GM10266 (cell line): ENCODE measurements around the gene MXD3.

Experiments
- DNase-seq: peaks from one replicate; pipeline ENCODE4 v3.0.0; 2012; ENCODE audit errors: extremely low spot score
- CTCF ChIP-seq: IDR thresholded peaks from 2 replicates; pipeline ENCODE4 v1.5.1; 2012; ENCODE audit warnings: mild to moderate bottlenecking, low read depth; ENCODE audit not compliant: control insufficient read depth, insufficient read depth; ENCODE audit errors: missing control alignments

The MXD3 gene

GRCh38 chr5:177356746-177357145 lies 45.0 kb upstream of the MXD3 start:
- no peak for TF ChIP-seq CTCF
- DNase-seq = no peak

- TF ChIP-seq CTCF = no peak
Measured at GRCh38 chr5:177355868-177356168, 44.1 kb upstream of the MXD3 start.

DNA sequence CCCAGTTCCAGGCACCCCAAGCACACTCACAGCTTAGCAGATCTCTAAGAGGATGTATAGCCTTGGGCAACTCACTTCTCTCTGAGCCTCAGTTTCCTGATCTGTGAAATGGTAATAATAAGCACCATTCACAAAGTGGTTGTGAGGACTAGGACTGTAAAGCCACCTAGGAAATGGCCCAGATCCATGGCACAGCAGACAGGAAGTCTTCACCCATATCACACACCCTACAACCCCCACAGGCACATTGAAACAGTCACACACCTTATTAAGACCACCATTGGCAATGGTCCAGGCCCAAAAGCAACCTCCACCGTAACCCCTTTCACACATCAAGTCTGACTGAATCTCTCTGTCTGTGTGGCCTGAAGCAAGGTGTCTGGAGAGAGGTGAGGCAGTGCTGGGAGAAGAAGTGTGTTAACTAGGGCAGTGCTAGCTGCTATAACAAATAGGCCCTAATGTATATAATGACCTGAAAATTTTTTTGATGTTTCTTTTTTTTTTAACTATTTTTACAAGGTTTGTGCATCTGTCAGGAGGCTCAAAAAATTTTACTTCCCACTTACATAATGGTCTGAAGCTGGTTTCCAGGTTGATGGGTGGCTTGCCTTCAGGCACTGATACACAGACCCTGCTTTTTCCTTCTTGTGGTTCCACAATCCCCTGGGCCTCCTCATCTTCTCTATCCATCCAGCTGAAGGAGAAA lies 43.6 kb upstream of the MXD3 start:
- no peak for DNase-seq
- no peak for TF ChIP-seq CTCF

More at GRCh38 chr5:177355868-177356168, 44.1 kb upstream of the MXD3 start:
- no peak for DNase-seq

DNA sequence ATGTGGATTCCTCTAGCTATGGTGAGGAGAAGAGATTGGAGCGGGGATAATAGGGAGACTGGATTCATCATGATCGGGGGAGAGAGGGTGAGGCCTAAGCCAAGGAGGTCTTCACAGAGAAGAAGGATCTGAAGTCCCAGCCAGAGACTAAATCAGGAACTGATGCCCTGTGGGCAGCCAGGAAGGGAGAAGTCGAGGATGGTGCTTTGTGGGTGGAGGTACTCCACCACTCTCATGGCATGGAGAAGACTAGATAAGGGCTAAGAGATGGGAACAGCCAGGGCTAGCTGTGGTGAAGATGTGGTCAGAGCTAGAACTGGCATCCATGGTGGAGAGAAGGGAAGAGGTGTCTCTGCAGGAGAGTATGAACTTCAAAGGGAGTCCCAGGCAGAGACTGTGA lies 43.0 kb upstream of the MXD3 start:
- TF ChIP-seq CTCF = no peak
- no peak for DNase-seq

DNA sequence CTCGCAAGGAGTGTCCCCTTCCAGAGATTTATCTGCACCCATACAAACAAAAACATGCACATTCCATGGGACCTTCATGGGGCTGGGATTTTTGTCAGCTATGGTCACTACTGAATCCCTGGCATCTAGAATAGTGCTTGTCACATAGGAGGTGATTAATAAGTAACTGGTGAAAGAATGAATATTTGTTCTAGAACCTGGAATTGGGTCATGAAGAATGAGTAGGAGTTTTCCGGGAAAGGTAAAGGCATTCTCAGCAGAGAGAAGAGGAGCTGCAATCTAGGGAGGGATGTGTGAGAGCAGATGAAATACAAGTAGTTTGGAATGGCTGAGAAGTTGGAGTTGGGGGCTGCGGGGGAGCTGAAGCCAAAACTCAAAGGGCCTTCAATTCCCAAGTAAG lies 42.6 kb upstream of the MXD3 start:
- DNase-seq = no peak
- no peak for TF ChIP-seq CTCF

DNA sequence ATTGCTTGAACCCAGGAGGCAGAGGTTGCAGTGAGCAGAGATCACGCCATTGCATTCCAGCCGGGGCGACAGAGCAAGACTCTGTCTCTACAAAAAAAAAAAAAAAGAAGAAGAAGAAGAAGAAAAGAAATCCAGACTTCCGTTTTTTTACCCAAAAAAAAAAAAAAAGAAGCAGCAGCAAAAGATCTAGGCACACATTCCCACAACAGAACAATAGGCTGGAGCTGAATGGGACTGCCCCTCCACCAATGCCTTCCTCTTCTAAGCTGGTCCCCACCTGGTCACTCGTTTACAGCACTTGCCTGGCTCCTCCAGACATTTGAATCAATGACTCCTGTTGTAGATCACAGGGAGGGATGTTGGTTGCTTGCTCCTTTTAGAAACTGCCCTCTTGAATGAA lies 41.4 kb upstream of the MXD3 start:
- DNase-seq = no peak
- TF ChIP-seq CTCF = no peak

GRCh38 chr5:177351392-177352329 lies 40.0 kb upstream of the MXD3 start, which contains the start of gene LMAN2:
Gene LMAN2 (minus strand): TSS chr5:177351668. CDS start chr5:177351647, 21 bp downstream.
- peak; percentile 93 for DNase-seq
- no peak for TF ChIP-seq CTCF
